Measurements from ENCODE around the gene MED7.

DNA sequence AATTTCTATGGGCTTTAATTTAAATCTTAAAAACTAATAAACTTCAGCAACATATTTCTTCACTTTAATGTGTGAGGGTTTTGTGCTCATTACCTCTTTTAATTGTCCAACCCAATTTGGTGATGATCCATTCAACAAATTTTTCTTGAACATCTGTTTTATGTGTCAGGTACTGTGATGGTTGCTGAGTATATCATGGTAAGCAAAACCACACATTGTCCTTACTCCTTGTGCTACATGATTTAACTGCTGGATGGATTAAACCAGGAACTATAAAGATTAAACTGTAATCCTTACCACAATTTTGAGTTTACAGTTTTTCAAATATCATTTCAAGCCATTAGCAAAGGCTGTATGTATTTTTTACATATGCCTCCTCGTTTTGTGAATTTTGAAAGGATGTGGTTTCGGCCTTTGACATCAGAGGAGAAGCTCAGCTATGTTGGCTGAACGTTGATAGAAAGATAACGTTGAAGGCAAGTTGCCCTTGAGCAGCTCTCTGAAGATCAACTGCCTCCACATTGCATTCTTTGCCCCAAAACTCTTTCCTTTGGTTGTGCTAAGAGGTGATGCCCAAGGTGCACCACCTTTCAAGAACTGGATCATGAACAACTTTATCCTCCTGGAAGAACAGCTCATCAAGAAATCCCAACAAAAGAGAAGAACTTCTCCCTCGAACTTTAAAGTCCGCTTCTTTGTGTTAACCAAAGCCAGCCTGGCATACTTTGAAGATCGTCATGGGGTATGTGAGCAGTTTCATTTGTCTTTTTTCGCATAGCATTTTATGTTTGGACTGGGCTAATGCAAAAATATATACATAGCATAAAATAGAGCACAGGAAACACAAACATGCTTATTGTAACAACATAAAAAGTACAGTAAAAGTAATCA lies 38.0 kb upstream of the MED7 start, which contains the start of gene ITK:
- TF ChIP-seq RAD21 (IDR thresholded peaks at IDR 0.05; ENCODE audit: low read depth) (no peak), FOXM1 (IDR thresholded peaks at IDR 0.05; ENCODE audit: borderline replicate concordance, low read depth) (no peak), NFIC (IDR thresholded peaks at IDR 0.05) (no peak), TCF12 (IDR thresholded peaks at IDR 0.05; ENCODE audit: low read depth) (no peak), CREB1 (IDR thresholded peaks at IDR 0.05; ENCODE audit: low read depth) (no peak), CEBPB (IDR thresholded peaks at IDR 0.05) (no peak), TEAD4 (IDR thresholded peaks at IDR 0.05) (no peak)
- TF ChIP-seq, protein P1, sequence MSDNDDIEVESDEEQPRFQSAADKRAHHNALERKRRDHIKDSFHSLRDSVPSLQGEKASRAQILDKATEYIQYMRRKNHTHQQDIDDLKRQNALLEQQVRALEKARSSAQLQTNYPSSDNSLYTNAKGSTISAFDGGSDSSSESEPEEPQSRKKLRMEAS (IDR thresholded peaks at IDR 0.05) = no peak
